ENCODE results near the gene SPRYD4. TPM values are rescaled to one million over a fixed set of nuclear protein-coding genes. Genes with fewer than 3 reads are reported as not detected.

SPRYD4 gene
- polyA plus RNA-seq, 1 donor = 2.4 TPM

- no peak for DNase-seq (ENCODE audit: low read depth)
Observed at GRCh38 chr12:56521209-56521589, 52.8 kb downstream of the SPRYD4 start.

- DNase-seq (ENCODE audit: low read depth) = peak; percentile 84
Observed at GRCh38 chr12:56521590-56522371, 53.4 kb downstream of the SPRYD4 start, which contains the start of gene RBMS2. Gene RBMS2, plus strand, starts transcription at chr12:56521820. Its CDS starts 204 bp downstream, at chr12:56522024.

- no peak for DNase-seq (ENCODE audit: low read depth)
Observed at GRCh38 chr12:56522411-56523193, 54.2 kb downstream of the SPRYD4 start.

GRCh38 chr12:56528846-56529245 lies 60.5 kb downstream of the SPRYD4 start:
- no peak for DNase-seq (ENCODE audit: low read depth)

Other genes starting within 250 kb of the SPRYD4 start
- gene RNF41, start 246.7 kb upstream of the SPRYD4 start, polyA plus RNA-seq (ENCODE audit: insufficient read length) = 42.7 TPM
- gene NABP2, start 244.2 kb upstream of the SPRYD4 start, polyA plus RNA-seq (ENCODE audit: insufficient read length) = 16.8 TPM
- 0.56 TPM for gene SLC39A5, start 238.5 kb upstream of the SPRYD4 start, polyA plus RNA-seq (ENCODE audit: insufficient read length)
- gene ANKRD52, start 210.2 kb upstream of the SPRYD4 start, polyA plus RNA-seq (ENCODE audit: insufficient read length) = 17.3 TPM
- 28.6 TPM for gene COQ10A, start 201.6 kb upstream of the SPRYD4 start, polyA plus RNA-seq (ENCODE audit: insufficient read length)
- gene CS, start 168.2 kb upstream of the SPRYD4 start, polyA plus RNA-seq (ENCODE audit: insufficient read length) = 228 TPM
- 58.3 TPM for gene CNPY2, start 152.6 kb upstream of the SPRYD4 start, polyA plus RNA-seq (ENCODE audit: insufficient read length)
- 45.1 TPM for gene PAN2, start 134.6 kb upstream of the SPRYD4 start, polyA plus RNA-seq (ENCODE audit: insufficient read length)
- gene IL23A, start 129.7 kb upstream of the SPRYD4 start, polyA plus RNA-seq (ENCODE audit: insufficient read length) = 0.34 TPM
- 61.9 TPM for gene STAT2, start 108.5 kb upstream of the SPRYD4 start, polyA plus RNA-seq (ENCODE audit: insufficient read length)
- not detected for gene APOF, start 105.7 kb upstream of the SPRYD4 start, polyA plus RNA-seq (ENCODE audit: insufficient read length)
- gene TIMELESS, start 19.2 kb upstream of the SPRYD4 start, polyA plus RNA-seq (ENCODE audit: insufficient read length) = 11.9 TPM
- gene MIP, start 13.9 kb upstream of the SPRYD4 start, polyA plus RNA-seq (ENCODE audit: insufficient read length) = 0.35 TPM
- gene GLS2, start 19.6 kb downstream of the SPRYD4 start, polyA plus RNA-seq (ENCODE audit: insufficient read length) = 0.85 TPM
- gene RBMS2, start 53.2 kb downstream of the SPRYD4 start, polyA plus RNA-seq (ENCODE audit: insufficient read length) = 15.3 TPM
- gene BAZ2A, start 161.7 kb downstream of the SPRYD4 start, polyA plus RNA-seq (ENCODE audit: insufficient read length) = 41.3 TPM
- 691 TPM for gene ATP5F1B, start 177.4 kb downstream of the SPRYD4 start, polyA plus RNA-seq (ENCODE audit: insufficient read length)
- gene PTGES3, start 219.7 kb downstream of the SPRYD4 start, polyA plus RNA-seq (ENCODE audit: insufficient read length) = 178 TPM